Activated CD4-positive, alpha-beta T cell treated with anti-CD3 and anti-CD28 coated beads, Interleukin-2, amount 10 ng/mL, durations not matched to agents 24 days and 14 days (primary cell): ENCODE measurements around the gene SUMF1. TPM values are rescaled to one million over a fixed set of nuclear protein-coding genes. Genes with fewer than 3 reads are reported as not detected.

Source experiments
- DNase-seq: peaks from one replicate; pipeline ENCODE4 v3.0.0; 2022
- H3K27ac Mint-ChIP-seq: one replicate; pipeline ENCODE4 v1.8.0; 2022; ENCODE audit warnings: mild to moderate bottlenecking, mixed read lengths
- H3K27me3 Mint-ChIP-seq: one replicate; pipeline ENCODE4 v1.8.0; 2022; ENCODE audit warnings: mixed read lengths
- H3K36me3 Mint-ChIP-seq: one replicate; pipeline ENCODE4 v1.8.0; 2022; ENCODE audit warnings: low read depth, mild to moderate bottlenecking, mixed read lengths
- H3K4me1 Mint-ChIP-seq: one replicate; pipeline ENCODE4 v1.8.0; 2021; ENCODE audit warnings: mixed read lengths
- H3K4me3 Mint-ChIP-seq: one replicate; pipeline ENCODE4 v1.8.0; 2022; ENCODE audit warnings: mild to moderate bottlenecking, moderate library complexity, mixed read lengths
- H3K9me3 Mint-ChIP-seq: one replicate; pipeline ENCODE4 v1.8.0; 2021; ENCODE audit warnings: mixed read lengths
- intact Hi-C: fragments of 100-400 bp; cut with micrococcal nuclease; formaldehyde crosslinking; loops from one replicate; pipeline ENCODE4 v1.15.1; 2023
- total RNA-seq: library from RNA; stranded (reverse); gene quantifications from 2 replicates; pipeline ENCODE4 v1.2.3, GENCODE V29; 2022

Gene SUMF1
- total RNA-seq, 1 donor from 2014 or later = 7.4 TPM

DNA sequence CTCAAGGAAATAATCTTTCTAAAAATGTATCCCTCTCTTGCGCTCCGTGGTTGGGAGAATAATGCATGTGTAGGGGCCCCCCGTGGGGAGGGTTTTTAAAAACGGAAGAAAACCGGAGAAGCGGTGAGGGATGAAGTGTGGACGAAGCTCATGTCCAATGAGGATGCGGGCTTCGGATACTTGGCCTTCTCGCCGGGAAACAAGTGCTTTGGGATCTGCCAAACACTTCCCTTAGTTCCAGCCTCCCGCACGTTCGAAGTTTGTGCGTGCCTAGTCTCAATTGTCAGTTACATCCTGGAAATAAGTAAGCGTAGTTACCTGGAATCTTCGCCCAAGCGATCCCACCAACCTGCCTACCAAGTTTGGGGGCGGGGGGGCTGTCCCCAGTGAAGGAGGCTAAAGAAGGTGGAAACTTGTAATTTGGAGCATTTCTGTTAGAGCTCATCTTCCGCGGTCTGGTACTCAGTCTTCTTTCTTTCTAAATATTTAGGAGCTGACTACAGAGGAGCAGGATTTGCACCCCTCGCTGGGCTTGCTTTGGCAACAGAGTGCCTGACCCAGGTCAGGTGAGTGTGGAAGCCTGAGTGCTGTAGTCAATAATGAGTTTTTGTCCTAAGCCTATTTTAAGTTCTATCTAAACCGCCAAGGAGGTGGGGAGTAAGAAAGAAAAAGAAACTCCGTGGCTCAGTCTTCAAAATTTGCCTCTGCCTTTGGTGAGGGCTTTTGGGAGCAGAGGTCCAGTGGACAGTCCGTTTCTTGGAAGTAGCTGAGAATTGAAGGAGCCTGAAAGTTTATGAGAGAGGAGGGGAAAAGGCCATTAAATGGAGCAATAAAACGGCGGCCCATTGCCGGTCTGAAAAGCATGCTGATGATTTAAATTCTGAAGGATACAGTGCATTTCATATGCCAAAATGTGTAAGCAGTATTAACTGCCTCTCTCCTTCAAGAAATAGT is 27.1 kb upstream of the SUMF1 start:
- peaks cover 26% of the 10 kb centered on the region for H3K27me3 Mint-ChIP-seq
- intact Hi-C loops = loop anchor here (1.0 to 10.0 kb wide), 20 partner anchors 10 to 1367 kb away; partner anchors contain the start of genes ARL8B, BHLHE40, CRBN and SETMAR
- DNase-seq = peak; percentile 75

DNA sequence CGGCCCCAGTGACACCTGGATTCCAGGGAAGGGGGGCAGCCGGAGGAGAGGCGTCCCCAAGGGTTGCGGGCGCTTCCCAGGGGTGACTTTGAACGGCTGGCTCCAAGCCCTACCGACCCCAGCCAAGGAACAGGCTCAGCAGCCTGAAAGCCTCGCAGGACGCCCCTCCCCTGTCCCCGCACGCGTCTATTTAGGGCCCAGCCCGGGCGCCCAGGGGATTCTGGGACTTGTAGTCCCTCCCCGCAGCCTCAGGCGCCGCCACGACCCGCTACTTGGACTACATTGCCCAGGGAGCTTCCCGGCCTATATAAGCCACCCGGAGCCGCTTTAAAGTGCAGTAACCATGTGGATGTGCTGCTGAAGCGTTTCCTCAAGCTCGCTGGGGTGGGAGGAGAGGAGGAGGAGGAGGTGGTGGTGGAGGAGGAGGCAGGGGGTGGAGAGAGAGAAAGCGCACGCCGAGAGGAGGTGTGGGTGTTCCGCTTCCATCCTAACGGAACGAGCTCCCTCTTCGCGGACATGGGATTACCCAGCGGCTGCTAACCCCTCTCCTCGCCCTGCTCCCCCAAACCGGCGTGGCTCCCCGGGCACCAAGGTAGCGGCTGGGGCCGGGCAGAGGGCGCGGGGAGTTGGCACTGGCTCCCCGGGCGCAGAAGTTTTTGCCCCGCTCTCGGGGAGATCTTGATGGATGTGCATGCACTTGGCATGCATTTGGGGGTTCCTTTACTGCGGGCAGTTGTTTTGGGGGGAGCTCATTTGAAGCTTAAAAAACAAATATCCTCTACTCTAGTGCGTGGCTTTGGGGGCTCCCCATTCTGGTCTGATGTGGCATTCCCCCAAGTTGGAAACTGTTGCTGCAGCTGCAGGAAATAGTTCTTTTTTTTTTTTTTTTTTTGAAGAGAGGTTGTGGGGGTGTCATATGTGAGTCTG is 26.2 kb upstream of the SUMF1 start, which contains the start of gene ITPR1:
ITPR1 (plus strand) TSS at position 335 of the 927 bp plus-strand sequence. CDS start 23,144 bp downstream, outside the sequence.
- Mint-ChIP-seq H3K27ac (peak within 1 kb of the TSS; percentile 91), H3K4me1 (peaks cover 39% of the 10 kb centered on the region), H3K36me3 (peaks cover 23% of the 10 kb centered on the region), H3K4me3 (peak within 1 kb of the TSS; percentile 92), H3K27me3 (peaks cover 33% of the 10 kb centered on the region), H3K9me3 (no peaks in the 10 kb centered on the region)
- DNase-seq = peak; percentile 99
- intact Hi-C loops = loop anchor here (1.0 to 10.0 kb wide), 19 partner anchors 11 to 1366 kb away; partner anchors contain the start of genes ARL8B, BHLHE40, CRBN and SETMAR

More for the DNA sequence above, 27.1 kb upstream of the SUMF1 start:
- peaks cover 39% of the 10 kb centered on the region for H3K4me1 Mint-ChIP-seq
- H3K4me3 Mint-ChIP-seq = peak overlapping the region; percentile 92
- H3K27ac Mint-ChIP-seq = peak overlapping the region; percentile 91
- H3K9me3 Mint-ChIP-seq = no peaks in the 10 kb centered on the region
- H3K36me3 Mint-ChIP-seq = peaks cover 26% of the 10 kb centered on the region

DNA sequence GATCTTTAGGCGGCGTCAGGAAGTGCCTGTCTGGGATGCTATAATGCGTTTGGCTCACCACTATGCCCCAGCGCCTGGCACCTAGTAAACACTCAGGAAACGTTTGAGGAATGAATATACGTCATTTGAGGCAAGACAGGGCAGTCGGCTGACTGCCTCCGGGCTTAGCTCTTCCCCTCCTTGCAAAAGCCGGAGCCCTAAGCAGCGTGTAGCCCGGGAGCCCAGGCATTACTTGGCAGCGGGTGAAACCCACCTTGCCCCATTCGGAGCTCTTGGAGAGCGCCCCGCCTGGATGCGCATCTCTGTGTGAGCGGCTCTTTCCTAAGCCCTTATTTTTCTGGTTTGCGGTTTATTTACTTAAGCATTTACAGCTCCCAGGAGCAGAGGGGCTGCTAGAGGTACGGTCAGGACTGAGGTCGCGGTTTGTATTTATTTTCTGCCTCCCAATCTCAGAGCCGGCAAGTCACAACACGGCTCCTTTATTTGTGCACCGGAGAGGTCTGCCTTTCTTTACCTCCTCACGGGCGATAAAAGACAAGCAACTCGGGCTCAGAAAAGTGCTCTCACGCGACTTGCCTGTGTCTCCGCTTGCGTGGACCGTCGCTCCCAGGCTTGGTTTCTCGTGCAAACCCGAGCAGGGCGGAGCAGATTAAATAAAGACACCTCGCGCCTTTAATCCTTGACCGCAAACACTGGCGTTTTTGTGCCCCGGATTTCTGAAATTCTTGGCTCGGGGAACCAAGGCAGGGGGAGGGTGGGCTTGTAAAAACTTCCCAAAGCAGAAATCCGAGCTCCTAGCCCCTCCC is 25.3 kb upstream of the SUMF1 start:
- Mint-ChIP-seq H3K36me3 (peaks cover 19% of the 10 kb centered on the region), H3K9me3 (no peaks in the 10 kb centered on the region), H3K27me3 (peaks cover 37% of the 10 kb centered on the region), H3K4me1 (peaks cover 36% of the 10 kb centered on the region), H3K4me3 (peak overlapping the region; percentile 92), H3K27ac (peak overlapping the region; percentile 91)
- DNase-seq = peak; percentile 84
- intact Hi-C loops = loop anchor here (1.0 to 10.0 kb wide), 19 partner anchors 12 to 1365 kb away; partner anchors contain the start of genes ARL8B, BHLHE40, CRBN and SETMAR

DNA sequence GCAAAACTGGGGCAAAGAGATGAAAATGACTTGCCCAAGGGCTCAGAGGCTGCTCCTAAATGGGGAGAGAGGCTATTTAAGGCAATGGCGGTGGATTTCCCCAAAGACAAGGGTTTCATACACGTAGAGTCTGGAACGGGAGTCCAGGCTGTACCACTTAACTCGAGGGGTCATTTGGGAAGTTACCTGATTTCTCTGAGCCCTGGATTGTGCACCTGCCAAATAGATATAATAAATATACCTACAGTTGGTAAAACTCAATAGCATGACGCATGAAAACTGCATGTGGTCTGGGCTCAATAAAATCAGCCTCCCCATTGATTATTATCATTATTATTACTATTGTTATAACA is 24.8 kb upstream of the SUMF1 start:
- DNase-seq = no peak
- H3K4me3 Mint-ChIP-seq = peak overlapping the region; percentile 92
- intact Hi-C loops = loop anchor here (2.0 to 10.0 kb wide), 7 partner anchors 93 to 1365 kb away; partner anchors contain the start of genes ARL8B and TRNT1
- peaks cover 34% of the 10 kb centered on the region for H3K4me1 Mint-ChIP-seq
- H3K9me3 Mint-ChIP-seq = no peaks in the 10 kb centered on the region
- peaks cover 38% of the 10 kb centered on the region for H3K27me3 Mint-ChIP-seq
- peaks cover 15% of the 10 kb centered on the region for H3K36me3 Mint-ChIP-seq
- H3K27ac Mint-ChIP-seq = no peak overlapping the region

DNA sequence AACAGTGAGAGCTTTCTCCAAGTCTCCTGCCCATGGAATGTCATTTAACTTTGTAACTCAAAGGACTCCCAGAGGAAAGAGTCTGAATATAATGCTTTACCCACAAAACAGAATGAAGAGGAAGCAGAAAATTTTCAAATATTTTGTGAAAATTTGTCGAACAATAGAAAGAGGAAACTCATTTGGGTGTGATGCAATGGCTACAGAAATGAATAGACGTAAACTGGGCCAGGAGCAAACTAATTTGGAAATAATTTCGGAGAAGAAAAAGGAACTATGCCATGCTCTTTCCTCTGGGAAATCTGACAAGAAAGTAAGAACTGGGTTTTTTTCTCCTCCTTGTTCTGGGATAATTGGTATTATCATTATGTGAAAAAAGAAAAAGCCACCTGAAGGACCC is 11.2 kb upstream of the SUMF1 start:
- DNase-seq = no peak
- no peak overlapping the region for H3K4me3 Mint-ChIP-seq
- peaks cover 7% of the 10 kb centered on the region for H3K4me1 Mint-ChIP-seq
- H3K36me3 Mint-ChIP-seq = no peaks in the 10 kb centered on the region
- peaks cover 17% of the 10 kb centered on the region for H3K27me3 Mint-ChIP-seq
- no peaks in the 10 kb centered on the region for H3K9me3 Mint-ChIP-seq
- H3K27ac Mint-ChIP-seq = no peak overlapping the region
- intact Hi-C loops = no loop called here

DNA sequence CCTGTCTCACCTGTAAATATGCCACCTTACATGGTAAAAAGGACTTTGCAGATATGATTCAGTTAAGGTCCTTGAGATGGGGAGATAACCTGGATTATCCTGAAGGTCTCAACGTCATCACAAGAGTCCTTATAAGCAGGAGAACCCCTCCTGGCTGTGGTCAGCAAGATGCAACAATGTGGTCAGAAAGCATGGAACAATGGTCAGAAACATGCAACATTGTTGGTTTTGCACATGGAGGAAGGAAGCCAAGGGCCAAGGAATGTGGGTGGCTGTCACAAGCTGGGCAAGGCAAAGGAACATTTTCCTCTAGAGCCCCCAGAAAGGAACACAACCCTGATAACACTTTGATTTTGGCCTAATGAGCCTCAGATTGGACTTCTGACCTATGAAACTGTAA is 9.4 kb upstream of the SUMF1 start:
- DNase-seq = no peak
- Mint-ChIP-seq H3K36me3 (no peaks in the 10 kb centered on the region), H3K4me1 (peaks cover 7% of the 10 kb centered on the region), H3K27ac (no peak overlapping the region), H3K4me3 (no peak overlapping the region), H3K27me3 (peaks cover 20% of the 10 kb centered on the region), H3K9me3 (no peaks in the 10 kb centered on the region)
- intact Hi-C loops = no loop called here

DNA sequence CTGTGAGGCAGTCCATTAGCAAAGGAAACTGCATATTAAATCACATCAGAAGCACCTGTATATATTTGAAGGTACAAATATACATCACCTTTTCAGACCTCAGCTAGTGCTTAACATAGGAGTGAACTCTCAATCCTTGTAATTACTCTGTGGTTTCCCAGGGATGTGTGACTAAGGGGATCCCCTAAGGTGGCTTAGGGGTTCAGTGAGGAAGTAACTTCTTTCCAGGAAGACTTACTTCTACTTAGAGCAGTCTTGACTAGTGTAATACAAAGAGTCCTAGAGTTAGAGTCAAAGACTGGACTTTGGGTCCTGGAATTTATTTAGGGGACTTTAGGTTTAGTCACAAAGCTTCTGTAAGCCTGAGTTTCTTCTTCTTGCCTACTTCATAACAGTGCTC is 8.7 kb upstream of the SUMF1 start:
- Mint-ChIP-seq H3K4me3 (no peak overlapping the region), H3K9me3 (no peaks in the 10 kb centered on the region), H3K36me3 (no peaks in the 10 kb centered on the region), H3K4me1 (peaks cover 7% of the 10 kb centered on the region), H3K27ac (no peak overlapping the region), H3K27me3 (peaks cover 19% of the 10 kb centered on the region)
- intact Hi-C loops = no loop called here
- DNase-seq = no peak

DNA sequence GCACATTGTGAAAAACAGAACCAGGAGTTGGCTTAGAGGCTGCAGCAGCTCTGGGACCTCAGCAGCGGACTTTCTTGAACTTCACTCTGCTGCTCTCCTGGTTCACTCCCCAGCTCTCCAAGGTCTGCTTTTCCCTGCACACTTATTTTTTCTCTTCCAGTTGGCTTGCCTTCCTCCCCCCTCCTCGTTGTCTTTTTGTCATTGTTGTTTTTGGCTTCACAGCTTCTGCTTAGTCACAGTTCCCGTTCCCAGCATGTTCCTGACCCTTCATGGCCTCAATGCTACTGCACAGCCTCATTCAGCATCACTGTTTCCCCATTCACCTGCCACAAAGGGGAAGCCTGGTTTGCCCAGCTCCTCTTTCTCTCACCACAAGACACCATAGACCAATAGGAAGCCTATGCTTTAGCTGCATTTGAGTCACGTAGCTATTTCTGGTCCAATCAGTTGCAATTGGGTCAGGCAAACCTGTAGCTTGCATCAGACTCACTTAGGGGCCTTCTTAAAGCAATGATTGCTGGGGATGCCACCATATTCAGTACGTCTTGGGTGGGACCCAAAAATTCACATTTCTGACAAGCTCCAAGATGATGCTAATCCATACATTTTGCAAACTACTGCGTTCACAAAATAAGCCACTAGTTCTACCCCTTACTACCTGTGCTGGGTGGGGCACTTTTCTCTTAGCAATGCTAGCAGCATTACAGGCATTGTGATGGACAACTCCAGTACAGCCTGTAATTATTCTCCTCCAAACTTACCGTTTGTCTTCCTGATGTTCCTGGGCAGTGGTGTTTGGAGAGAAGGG is 7.8 kb upstream of the SUMF1 start:
- Mint-ChIP-seq H3K27ac (peak overlapping the region; percentile 35), H3K9me3 (no peaks in the 10 kb centered on the region), H3K36me3 (no peaks in the 10 kb centered on the region), H3K27me3 (peaks cover 18% of the 10 kb centered on the region), H3K4me1 (peaks cover 7% of the 10 kb centered on the region), H3K4me3 (peak overlapping the region; percentile 3)
- intact Hi-C loops = no loop called here
- DNase-seq = peak; percentile 63

DNA sequence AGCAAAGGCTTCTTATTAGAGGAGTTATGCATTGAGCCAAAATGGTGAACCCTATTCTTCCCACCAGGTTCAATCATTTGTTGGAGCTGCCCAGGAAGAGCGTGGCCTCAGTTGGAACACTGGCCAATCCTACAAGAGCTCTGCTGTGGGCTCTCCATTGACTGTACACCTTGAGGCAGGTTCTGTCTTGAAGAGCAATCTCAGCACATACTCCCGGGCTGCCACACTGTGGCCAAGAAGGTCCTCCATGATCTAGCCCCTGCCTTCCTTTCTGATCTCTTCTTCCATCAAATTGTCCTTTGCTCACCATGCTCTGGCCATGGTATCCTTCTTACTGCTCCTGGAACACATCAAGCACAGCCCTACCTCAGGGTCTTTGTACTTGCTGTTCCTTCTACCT is 5.7 kb upstream of the SUMF1 start:
- intact Hi-C loops = loop anchor here (1.0 kb wide), 1 partner anchor 21 kb away; the partner anchor contains the start of gene ITPR1
- no peak overlapping the region for H3K4me3 Mint-ChIP-seq
- H3K27ac Mint-ChIP-seq = no peak overlapping the region
- no peak for DNase-seq
- no peaks in the 10 kb centered on the region for H3K36me3 Mint-ChIP-seq
- no peaks in the 10 kb centered on the region for H3K9me3 Mint-ChIP-seq
- H3K4me1 Mint-ChIP-seq = peaks cover 7% of the 10 kb centered on the region
- peaks cover 8% of the 10 kb centered on the region for H3K27me3 Mint-ChIP-seq

DNA sequence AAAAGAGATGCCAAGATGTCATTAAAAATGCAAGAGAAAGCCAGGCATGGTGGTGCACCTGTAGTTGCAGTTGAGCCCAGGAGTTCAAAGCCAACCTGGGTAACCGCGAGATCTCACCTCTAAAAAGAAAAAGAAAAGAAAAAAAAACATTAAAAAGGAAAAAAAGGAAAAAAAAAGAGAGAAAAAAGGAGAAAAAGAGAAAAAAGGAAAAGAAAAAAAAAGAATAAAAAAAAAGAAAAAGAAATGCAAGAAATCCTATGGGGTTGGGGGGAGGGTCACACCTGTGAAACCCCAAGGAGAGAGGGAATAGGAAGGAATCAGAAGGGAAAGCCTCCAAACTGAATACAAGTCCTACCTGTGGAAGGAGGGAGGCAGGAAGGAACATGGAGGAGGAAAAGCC is 5.2 kb upstream of the SUMF1 start:
- Mint-ChIP-seq H3K4me1 (peaks cover 9% of the 10 kb centered on the region), H3K27me3 (peaks cover 8% of the 10 kb centered on the region), H3K4me3 (no peak overlapping the region), H3K36me3 (no peaks in the 10 kb centered on the region), H3K9me3 (no peaks in the 10 kb centered on the region), H3K27ac (no peak overlapping the region)
- intact Hi-C loops = no loop called here
- no peak for DNase-seq

DNA sequence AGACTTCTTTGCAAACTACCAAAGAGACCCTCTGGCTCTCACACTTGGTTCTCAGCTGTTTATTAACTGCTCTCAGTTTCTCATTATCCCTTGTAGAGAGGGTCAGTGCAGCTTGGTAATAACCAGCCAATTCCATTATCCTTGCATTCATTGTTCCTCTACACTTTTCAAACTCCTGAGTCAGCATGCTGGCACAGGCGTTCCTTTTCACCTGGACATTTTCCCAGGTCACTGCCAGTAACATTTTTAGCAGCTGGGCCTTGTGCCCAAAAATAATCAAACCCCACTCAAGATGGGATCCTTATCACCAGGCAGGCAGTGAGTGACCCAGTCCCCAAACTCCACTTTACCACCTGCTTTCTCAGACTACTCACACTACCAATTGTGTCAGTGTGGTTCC is 4.8 kb upstream of the SUMF1 start:
- Mint-ChIP-seq H3K36me3 (no peaks in the 10 kb centered on the region), H3K4me3 (no peak overlapping the region), H3K27ac (no peak overlapping the region), H3K9me3 (no peaks in the 10 kb centered on the region), H3K4me1 (peaks cover 11% of the 10 kb centered on the region), H3K27me3 (peaks cover 8% of the 10 kb centered on the region)
- DNase-seq = no peak
- intact Hi-C loops = no loop called here

DNA sequence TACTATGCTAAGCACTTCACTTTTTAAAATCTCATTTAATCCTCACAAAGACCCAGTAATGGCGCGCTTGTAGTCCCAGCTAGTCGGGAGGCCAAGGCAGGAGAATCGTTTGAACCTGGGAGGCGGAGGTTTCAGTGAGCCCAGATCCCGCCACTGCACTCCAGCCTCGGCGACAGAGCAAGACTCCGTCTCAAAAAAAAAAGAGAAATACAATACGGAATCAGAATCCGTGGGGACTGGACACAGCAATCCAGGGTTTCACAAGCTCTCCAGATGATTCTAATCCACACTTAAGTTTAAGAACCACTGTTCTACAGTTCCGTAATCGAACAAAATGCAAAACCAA is 426 bp upstream of the SUMF1 start:
- H3K4me3 Mint-ChIP-seq = peak overlapping the region; percentile 92
- peaks cover 4% of the 10 kb centered on the region for H3K27me3 Mint-ChIP-seq
- no peak for DNase-seq
- intact Hi-C loops = loop anchor here (1.0 to 2.0 kb wide), 3 partner anchors 26 to 116 kb away; partner anchors contain the start of gene ITPR1
- H3K9me3 Mint-ChIP-seq = no peaks in the 10 kb centered on the region
- H3K36me3 Mint-ChIP-seq = no peaks in the 10 kb centered on the region
- H3K27ac Mint-ChIP-seq = peak overlapping the region; percentile 96
- peaks cover 12% of the 10 kb centered on the region for H3K4me1 Mint-ChIP-seq
